H1 (cell line): ENCODE results near the gene SPEF2. TPM values are rescaled to one million over a fixed set of nuclear protein-coding genes. Genes with fewer than 3 reads are reported as not detected.

Experiments used
- CTCF ChIA-PET: fragments of 300-600 bp; sonication (Branson Sonifier 250); formaldehyde crosslinking; loops from one replicate; lab custom pipeline; 2021; ENCODE audit not compliant: partially characterized antibody; lab: Charles Lee
- POLR2A ChIA-PET: fragments of 300-600 bp; sonication (Branson Sonifier 250); formaldehyde crosslinking; loops from one replicate; lab custom pipeline; 2021; ENCODE audit warnings: inconsistent platforms; ENCODE audit not compliant: partially characterized antibody; lab: Charles Lee
- DNase-seq, 2 experiments: peaks; one replicate each; pipeline versions ENCODE4 v3.0.0 to v3.0.0-alpha.2; 2010 to 2022; ENCODE audit warnings: low spot score in 2 of 2, low read depth in 1 of 2, mixed read lengths in 1 of 2
- FAIRE-seq: peaks from 2 replicates; lab custom pipeline; 2011; peaks lifted over from hg19 to GRCh38; lab: Jason Lieb, UNC
- H2AFZ ChIP-seq: 2 replicates; pipeline ENCODE4 v1.8.1; 2012; ENCODE audit warnings: low read length, inconsistent platforms
- H2AK5ac ChIP-seq: 2 replicates; pipeline ENCODE4 v1.6.1; 2013; ENCODE audit warnings: low read depth, low read length
- H2BK120ac ChIP-seq: replicated peaks from 2 replicates; pipeline ENCODE3; 2013; ENCODE audit warnings: low read depth, low read length, inconsistent platforms
- H2BK12ac ChIP-seq: 2 replicates; pipeline ENCODE4 v1.6.1; 2013; ENCODE audit warnings: low read depth, low read length
- H2BK15ac ChIP-seq: 2 replicates; pipeline ENCODE4 v1.6.1; 2013; ENCODE audit warnings: low read length
- H2BK20ac ChIP-seq: 2 replicates; pipeline ENCODE4 v1.6.1; 2013; ENCODE audit warnings: low read length
- H2BK5ac ChIP-seq: 2 replicates; pipeline ENCODE4 v1.6.1; 2013; ENCODE audit warnings: low read depth, low read length
- H3K14ac ChIP-seq: 2 replicates; pipeline ENCODE4 v1.6.1; 2013; ENCODE audit warnings: inconsistent platforms; ENCODE audit not compliant: insufficient read length
- H3K18ac ChIP-seq: 2 replicates; pipeline ENCODE4 v1.6.1; 2013; ENCODE audit warnings: low read length; ENCODE audit errors: extremely low read depth
- H3K23ac ChIP-seq: 2 replicates; pipeline ENCODE4 v1.6.1; 2013; ENCODE audit warnings: inconsistent platforms; ENCODE audit not compliant: insufficient read length
- H3K23me2 ChIP-seq: 2 replicates; pipeline ENCODE4 v1.6.1; 2013; ENCODE audit warnings: low read depth, low read length
- H3K27ac ChIP-seq: 2 replicates; pipeline ENCODE4 v1.6.1; 2011; ENCODE audit warnings: low read depth, low read length, inconsistent platforms
- H3K27me3 ChIP-seq, 4 experiments: replicated peaks in 1 of 4; 1 replicate in 1 of 4; 2 replicates in 3 of 4; pipeline versions ENCODE4 v1.6.1 to v1.8.1; 2011 to 2013; ENCODE audit warnings: low read length in 3 of 4, mild to moderate bottlenecking in 3 of 4, inconsistent platforms in 2 of 4, mixed read lengths in 2 of 4, moderate library complexity in 1 of 4; ENCODE audit not compliant: control insufficient read depth in 3 of 4, insufficient read depth in 3 of 4; ENCODE audit errors: extremely low read depth in 1 of 4
- H3K36me3 ChIP-seq, 4 experiments: 2 replicates each; pipeline versions ENCODE4 v1.6.1 to v1.8.1; 2011 to 2013; ENCODE audit warnings: mild to moderate bottlenecking in 4 of 4, low read length in 3 of 4, moderate library complexity in 2 of 4, control low read depth in 1 of 4, inconsistent platforms in 1 of 4; ENCODE audit not compliant: insufficient read depth in 4 of 4, control insufficient read depth in 2 of 4
- H3K4ac ChIP-seq: replicated peaks from 2 replicates; pipeline ENCODE3; 2013; ENCODE audit warnings: low read length, low read depth, mixed read lengths, inconsistent platforms; ENCODE audit not compliant: insufficient read length
- H3K4me1 ChIP-seq, 4 experiments: replicated peaks in 1 of 4; 1 replicate in 1 of 4; 2 replicates in 3 of 4; pipeline versions ENCODE4 v1.6.1 to v1.8.1; 2011 to 2013; ENCODE audit warnings: low read length in 3 of 4, inconsistent platforms in 2 of 4, mixed read lengths in 1 of 4; ENCODE audit not compliant: insufficient read depth in 4 of 4, control insufficient read depth in 3 of 4
- H3K4me2 ChIP-seq, 2 experiments: 2 replicates each; pipeline versions ENCODE4 v1.6.1 to v1.8.1; 2011 to 2013; ENCODE audit warnings: low read depth in 2 of 2, low read length in 2 of 2, control low read depth in 1 of 2, inconsistent platforms in 1 of 2, mild to moderate bottlenecking in 1 of 2; ENCODE audit not compliant: insufficient read depth in 1 of 2
- H3K4me3 ChIP-seq, 4 experiments: fragments of 200-600, 300-600 bp in 1 of 4; sonication (generic), shearing (Covaris generic), sonication (Bioruptor Twin) in 1 of 4; 2 replicates each; pipeline versions ENCODE4 v1.5.1 to v1.8.1; 2011 to 2016; ENCODE audit warnings: low read length in 4 of 4, low read depth in 3 of 4, control low read depth in 2 of 4, inconsistent platforms in 2 of 4, mild to moderate bottlenecking in 2 of 4, mixed read lengths in 1 of 4, moderate library complexity in 1 of 4; ENCODE audit not compliant: insufficient read depth in 2 of 4; ENCODE audit errors: extremely low read depth in 1 of 4
- H3K56ac ChIP-seq: replicated peaks from 2 replicates; pipeline ENCODE3; 2013; ENCODE audit warnings: low read depth, mild to moderate bottlenecking, mixed read lengths, low read length, inconsistent platforms; ENCODE audit not compliant: insufficient read length
- H3K79me1 ChIP-seq: 2 replicates; pipeline ENCODE4 v1.6.1; 2013; ENCODE audit warnings: low read depth, low read length, control low read depth
- H3K79me2 ChIP-seq, 2 experiments: 2 replicates each; pipeline versions ENCODE4 v1.6.1 to v1.8.1; 2012 to 2013; ENCODE audit warnings: low read length in 2 of 2, mild to moderate bottlenecking in 2 of 2, inconsistent platforms in 1 of 2; ENCODE audit not compliant: insufficient read depth in 2 of 2, control insufficient read depth in 1 of 2
- H3K9ac ChIP-seq, 4 experiments: replicated peaks in 1 of 4; 1 replicate in 1 of 4; 2 replicates in 3 of 4; pipeline versions ENCODE4 v1.6.1 to v1.8.1; 2011 to 2013; ENCODE audit warnings: low read depth in 3 of 4, low read length in 3 of 4, control low read depth in 2 of 4, mild to moderate bottlenecking in 2 of 4, moderate library complexity in 2 of 4, inconsistent platforms in 1 of 4; ENCODE audit errors: extremely low read depth in 1 of 4
- H3K9me3 ChIP-seq, 2 experiments: 2 replicates each; pipeline versions ENCODE4 v1.6.1 to v1.8.1; 2012 to 2013; ENCODE audit warnings: mild to moderate bottlenecking in 2 of 2, moderate library complexity in 2 of 2, control low read depth in 1 of 2, inconsistent platforms in 1 of 2, low read depth in 1 of 2, low read length in 1 of 2, mixed read lengths in 1 of 2; ENCODE audit not compliant: insufficient read depth in 2 of 2
- H4K20me1 ChIP-seq, 2 experiments: replicated peaks in 1 of 2; 2 replicates each; pipeline versions ENCODE3 to v1.8.1; 2011 to 2013; ENCODE audit warnings: inconsistent platforms in 2 of 2, low read length in 2 of 2, mild to moderate bottlenecking in 1 of 2; ENCODE audit not compliant: insufficient read depth in 2 of 2, control insufficient read depth in 1 of 2
- H4K5ac ChIP-seq: 2 replicates; pipeline ENCODE4 v1.6.1; 2013; ENCODE audit warnings: low read length, low read depth, mixed read lengths, inconsistent platforms; ENCODE audit not compliant: insufficient read length
- H4K8ac ChIP-seq: 2 replicates; pipeline ENCODE4 v1.8.0; 2013; ENCODE audit warnings: mild to moderate bottlenecking, moderate library complexity, low read length, inconsistent platforms; ENCODE audit not compliant: insufficient read depth; ENCODE audit errors: extremely low read depth
- H4K91ac ChIP-seq: replicated peaks from 2 replicates; pipeline ENCODE3; 2013; ENCODE audit warnings: low read length, mixed read lengths, inconsistent platforms; ENCODE audit not compliant: insufficient read length
- ATF2 ChIP-seq: IDR thresholded peaks from 2 replicates; pipeline ENCODE4 v1.6.1; 2012; ENCODE audit warnings: low read length, inconsistent platforms
- EZH2 ChIP-seq: fragments of 200-600 bp; sonication (generic); IDR thresholded peaks from 2 replicates; pipeline ENCODE4 v1.7.1; 2012; ENCODE audit warnings: low read depth, mild to moderate bottlenecking, moderate library complexity, low read length, inconsistent platforms; ENCODE audit not compliant: severe bottlenecking
- JUND ChIP-seq: IDR thresholded peaks from 2 replicates; pipeline ENCODE4 v1.6.1; 2011; ENCODE audit warnings: mild to moderate bottlenecking, improper control_type of control experiment, low read length
- WGBS, 2 experiments: shearing (Covaris generic) in 1 of 2; methylation state at CpG; one replicate each; pipeline versions ENCODE4 v1.1.6 to v1.1.7; 2013 to 2015; ENCODE audit warnings: low lambda C conversion rate in 2 of 2, mixed read lengths in 2 of 2, inconsistent platforms in 1 of 2, low coverage in 1 of 2, missing lambda C conversion rate in 1 of 2; ENCODE audit not compliant: insufficient replicate concordance in 2 of 2, insufficient coverage in 1 of 2, insufficient read length in 1 of 2; ENCODE audit errors: extremely low coverage in 1 of 2, missing lambda C conversion rate in 1 of 2; 5-methylcytosine and 5-hydroxymethylcytosine counted together
- polyA plus RNA-seq, 7 experiments: library from polyadenylated mRNA; depleted of rRNA in 3 of 7; stranded (reverse) in 5 of 7; unstranded in 2 of 7; fragments of >200 nt in 5 of 7; fragments of 200-250 nt in 2 of 7; gene quantifications; 1 replicate in 5 of 7; 2 replicates in 1 of 7; 4 replicates in 1 of 7; pipeline versions ENCODE4 v1.2.1 to v1.2.3, GENCODE V29; 2011 to 2013; ENCODE audit warnings: missing spikeins in 2 of 7, mixed read lengths in 2 of 7
- total RNA-seq: library from RNA; stranded (reverse); fragmentation: NEBNext Ultra II Directional; extraction: Animal tissue kit (Norgen Biotek cat#: 25700); gene quantifications from 2 replicates; pipeline ENCODE4 v1.2.1, GENCODE V29; 2021

Gene SPEF2
- total and polyA plus RNA-seq, 2 of the 8 experiments (the other 6 are each of a cell fraction or from before 2014, with no cell fraction given) = 0.14 to 0.73 TPM

- H4K91ac ChIP-seq = no peak overlapping the region
- WGBS, 2 experiments = 100% methylated on average over 1 of the region's 1 CpG; no CpG with 5 or more reads in 1 of the 2 experiments
- FAIRE-seq (no peak), DNase-seq (no peak)
- H3K14ac ChIP-seq = no peak overlapping the region
- no peak overlapping the region for H4K8ac ChIP-seq
- H3K36me3 ChIP-seq = no peaks in the 10 kb centered on the region
- ChIA-PET POLR2A (no interaction called here), CTCF (no interaction called here)
- no peaks in the 10 kb centered on the region for H3K79me1 ChIP-seq
- no peaks in the 10 kb centered on the region for H3K23me2 ChIP-seq
- no peak overlapping the region for H2BK12ac ChIP-seq
- no peaks in the 10 kb centered on the region for H3K27me3 ChIP-seq
- H4K5ac ChIP-seq = no peak overlapping the region
- no peak overlapping the region for H3K4ac ChIP-seq
- H3K56ac ChIP-seq = no peak overlapping the region
- no peak overlapping the region for H2BK120ac ChIP-seq
- no peak overlapping the region for H2AK5ac ChIP-seq
- no peaks in the 10 kb centered on the region for H3K9me3 ChIP-seq
- H4K20me1 ChIP-seq = no peaks in the 10 kb centered on the region
- H3K4me2 ChIP-seq = no peak overlapping the region
- TF ChIP-seq EZH2 (no peak), JUND (no peak), ATF2 (no peak)
- H3K9ac ChIP-seq = no peak overlapping the region
- no peak overlapping the region for H2BK20ac ChIP-seq
- H3K23ac ChIP-seq = no peak overlapping the region
- H3K18ac ChIP-seq = no peak overlapping the region
- H2BK15ac ChIP-seq = no peak overlapping the region
- no peak overlapping the region for H2AFZ ChIP-seq
- no peak overlapping the region for H3K27ac ChIP-seq
- H2BK5ac ChIP-seq = no peak overlapping the region
- H3K4me3 ChIP-seq = no peak overlapping the region
- H3K4me1 ChIP-seq = no peaks in the 10 kb centered on the region
- no peaks in the 10 kb centered on the region for H3K79me2 ChIP-seq
These were observed 61.7 kb downstream of the SPEF2 start for GRCh38 chr5:35679357-35679756.
